H1 (cell line): ENCODE data around the gene SRMS. TPM values are rescaled to one million over a fixed set of nuclear protein-coding genes. Genes with fewer than 3 reads are reported as not detected.

ENCODE experiments used
- ASH2L ChIP-seq: fragments of 200-600, 300-600 bp; sonication (generic); IDR thresholded peaks from one replicate; pipeline ENCODE4 v1.7.1; 2017; ENCODE audit warnings: low read length
- CHD7 ChIP-seq: fragments of 300-600 bp; sonication (generic); IDR thresholded peaks from 2 replicates; pipeline ENCODE4 v1.7.1; 2012; ENCODE audit warnings: low read length, moderate library complexity, mild to moderate bottlenecking, inconsistent platforms; ENCODE audit not compliant: insufficient replicate concordance
- FOSL1 ChIP-seq: IDR thresholded peaks from 2 replicates; pipeline ENCODE4 v1.6.1; 2011; ENCODE audit warnings: mild to moderate bottlenecking, low read depth, low read length, moderate library complexity; ENCODE audit not compliant: insufficient read depth
- GABPA ChIP-seq: IDR thresholded peaks from 2 replicates; pipeline ENCODE4 v1.6.1; 2011; ENCODE audit warnings: mild to moderate bottlenecking, low read length, moderate library complexity, borderline replicate concordance; ENCODE audit not compliant: insufficient read depth
- HDAC2 ChIP-seq, 2 experiments: fragments of 300-600 bp in 1 of 2; sonication (generic) in 1 of 2; IDR thresholded peaks; 2 replicates each; pipeline ENCODE4 v1.6.1; 2011 to 2012; ENCODE audit warnings: low read depth in 2 of 2, low read length in 2 of 2, mild to moderate bottlenecking in 2 of 2, moderate library complexity in 2 of 2, borderline replicate concordance in 1 of 2, inconsistent platforms in 1 of 2
- JUN ChIP-seq: IDR thresholded peaks from 2 replicates; pipeline ENCODE4 v1.6.1; 2011; ENCODE audit warnings: low read depth, mild to moderate bottlenecking, improper control_type of control experiment, low read length
- KDM5A ChIP-seq: fragments of 200-600 bp; IDR thresholded peaks from 2 replicates; pipeline ENCODE4 v1.7.1; 2012; ENCODE audit warnings: mild to moderate bottlenecking, low read length, inconsistent platforms, mixed read lengths
- RNF2 ChIP-seq: fragments of 200-900, 300-1000 bp; sonication (generic); IDR thresholded peaks from 2 replicates; pipeline ENCODE4 v1.7.1; 2016; ENCODE audit warnings: borderline replicate concordance, low read depth, mild to moderate bottlenecking, antibody characterized with exemption, low read length; ENCODE audit not compliant: poor library complexity, severe bottlenecking; ENCODE audit errors: missing control alignments
- RXRA ChIP-seq: IDR thresholded peaks from 2 replicates; pipeline ENCODE4 v1.6.1; 2011; ENCODE audit warnings: low read depth, mild to moderate bottlenecking, low read length, moderate library complexity; ENCODE audit not compliant: insufficient read depth
- SAP30 ChIP-seq: fragments of 300-600 bp; sonication (generic); IDR thresholded peaks from 2 replicates; pipeline ENCODE4 v1.7.1; 2012; ENCODE audit warnings: low read length, moderate library complexity, mild to moderate bottlenecking, inconsistent platforms; ENCODE audit not compliant: insufficient read depth, insufficient replicate concordance
- polyA plus RNA-seq, 7 experiments: library from polyadenylated mRNA; depleted of rRNA in 3 of 7; stranded (reverse) in 5 of 7; unstranded in 2 of 7; fragments of >200 nt in 5 of 7; fragments of 200-250 nt in 2 of 7; gene quantifications; 1 replicate in 5 of 7; 2 replicates in 1 of 7; 4 replicates in 1 of 7; pipeline versions ENCODE4 v1.2.1 to v1.2.3, GENCODE V29; 2011 to 2013; ENCODE audit warnings: missing spikeins in 2 of 7, mixed read lengths in 2 of 7
- total RNA-seq: library from RNA; stranded (reverse); fragmentation: NEBNext Ultra II Directional; extraction: Animal tissue kit (Norgen Biotek cat#: 25700); gene quantifications from 2 replicates; pipeline ENCODE4 v1.2.1, GENCODE V29; 2021

The SRMS gene
- total and polyA plus RNA-seq, 2 of the 8 experiments (the other 6 are each of a cell fraction or from before 2014, with no cell fraction given) = 0.39 to 0.76 TPM

GRCh38 chr20:63505281-63505680 is 42.3 kb downstream of the SRMS start (continued):
- no peak for TF ChIP-seq CHD7
- no peak for TF ChIP-seq JUN
- TF ChIP-seq RXRA = no peak
- TF ChIP-seq FOSL1 = no peak
- TF ChIP-seq RNF2 = no peak
- TF ChIP-seq HDAC2 (IDR thresholded peaks at IDR 0.05; ENCODE audit: borderline replicate concordance in 1 of 2, low read depth in 2 of 2, low read length in 2 of 2) = no peak
- no peak for TF ChIP-seq ASH2L
- no peak for TF ChIP-seq GABPA
- no peak for TF ChIP-seq KDM5A
- TF ChIP-seq SAP30 = no peak
